Measurements from ENCODE around the gene FIBCD1.

The FIBCD1 gene

GRCh38 chr9:130893341-130894101 lies 45.5 kb downstream of the FIBCD1 start:
- no peak for DNase-seq

GRCh38 chr9:130892477-130893304 lies 46.4 kb downstream of the FIBCD1 start:
- DNase-seq, result no peak

- no peak for DNase-seq
Observed at GRCh38 chr9:130891688-130892476, 47.2 kb downstream of the FIBCD1 start.

DNA sequence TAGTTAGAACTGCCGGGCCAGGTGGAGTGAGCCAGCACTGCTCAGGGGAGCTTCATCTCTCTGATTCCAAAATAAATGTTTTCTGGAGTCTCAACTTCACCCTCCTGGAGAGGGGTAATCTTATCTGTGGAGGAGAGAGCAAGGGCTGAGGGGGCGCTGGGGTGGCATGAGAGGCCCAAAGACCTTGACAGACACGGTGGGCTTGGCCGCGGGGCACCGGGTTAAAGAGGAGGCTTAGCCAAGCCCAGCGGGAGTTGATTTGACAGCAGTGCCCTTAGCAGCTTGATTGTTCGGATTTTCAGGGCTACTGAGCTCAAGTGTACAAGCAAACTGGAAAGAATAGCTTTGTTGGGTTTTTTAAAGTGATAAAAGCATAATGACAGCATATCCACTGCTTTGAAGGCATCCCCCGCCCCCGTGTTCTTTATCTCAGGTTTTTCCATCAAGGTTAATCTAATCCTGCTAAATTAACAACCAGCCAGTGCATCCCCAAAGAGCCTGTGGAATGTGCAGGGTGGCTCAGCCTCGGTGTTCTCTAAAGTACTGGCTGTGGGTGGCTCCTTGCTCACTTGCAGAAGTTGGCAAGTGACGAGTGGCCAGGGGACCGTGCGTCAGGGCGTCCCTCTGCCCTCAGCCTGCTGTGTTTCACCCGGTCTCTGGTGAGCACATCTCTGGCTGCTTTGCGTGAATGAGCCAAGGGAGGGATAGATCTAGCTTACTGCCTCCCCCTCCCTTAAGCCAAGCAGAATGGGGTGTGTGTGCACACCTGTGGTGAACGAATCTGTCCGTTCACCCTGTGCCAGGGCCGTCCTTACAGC lies 48.0 kb downstream of the FIBCD1 start:
- no peak for DNase-seq

- DNase-seq, result no peak
Observed at GRCh38 chr9:130890124-130890523, 48.9 kb downstream of the FIBCD1 start.

GRCh38 chr9:130888146-130888885 lies 50.7 kb downstream of the FIBCD1 start:
- no peak for DNase-seq

GRCh38 chr9:130887494-130888144 lies 51.4 kb downstream of the FIBCD1 start:
- DNase-seq, result no peak

GRCh38 chr9:130886981-130887380 lies 52.1 kb downstream of the FIBCD1 start:
- DNase-seq, result no peak

DNA sequence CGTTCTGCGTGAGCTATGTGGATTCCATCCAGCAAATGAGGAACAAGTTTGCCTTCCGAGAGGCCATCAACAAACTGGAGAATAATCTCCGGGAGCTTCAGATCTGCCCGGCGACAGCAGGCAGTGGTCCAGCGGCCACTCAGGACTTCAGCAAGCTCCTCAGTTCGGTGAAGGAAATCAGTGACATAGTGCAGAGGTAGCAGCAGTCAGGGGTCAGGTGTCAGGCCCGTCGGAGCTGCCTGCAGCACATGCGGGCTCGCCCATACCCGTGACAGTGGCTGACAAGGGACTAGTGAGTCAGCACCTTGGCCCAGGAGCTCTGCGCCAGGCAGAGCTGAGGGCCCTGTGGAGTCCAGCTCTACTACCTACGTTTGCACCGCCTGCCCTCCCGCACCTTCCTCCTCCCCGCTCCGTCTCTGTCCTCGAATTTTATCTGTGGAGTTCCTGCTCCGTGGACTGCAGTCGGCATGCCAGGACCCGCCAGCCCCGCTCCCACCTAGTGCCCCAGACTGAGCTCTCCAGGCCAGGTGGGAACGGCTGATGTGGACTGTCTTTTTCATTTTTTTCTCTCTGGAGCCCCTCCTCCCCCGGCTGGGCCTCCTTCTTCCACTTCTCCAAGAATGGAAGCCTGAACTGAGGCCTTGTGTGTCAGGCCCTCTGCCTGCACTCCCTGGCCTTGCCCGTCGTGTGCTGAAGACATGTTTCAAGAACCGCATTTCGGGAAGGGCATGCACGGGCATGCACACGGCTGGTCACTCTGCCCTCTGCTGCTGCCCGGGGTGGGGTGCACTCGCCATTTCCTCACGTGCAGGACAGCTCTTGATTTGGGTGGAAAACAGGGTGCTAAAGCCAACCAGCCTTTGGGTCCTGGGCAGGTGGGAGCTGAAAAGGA lies 53.3 kb downstream of the FIBCD1 start:
- DNase-seq, result no peak

DNA sequence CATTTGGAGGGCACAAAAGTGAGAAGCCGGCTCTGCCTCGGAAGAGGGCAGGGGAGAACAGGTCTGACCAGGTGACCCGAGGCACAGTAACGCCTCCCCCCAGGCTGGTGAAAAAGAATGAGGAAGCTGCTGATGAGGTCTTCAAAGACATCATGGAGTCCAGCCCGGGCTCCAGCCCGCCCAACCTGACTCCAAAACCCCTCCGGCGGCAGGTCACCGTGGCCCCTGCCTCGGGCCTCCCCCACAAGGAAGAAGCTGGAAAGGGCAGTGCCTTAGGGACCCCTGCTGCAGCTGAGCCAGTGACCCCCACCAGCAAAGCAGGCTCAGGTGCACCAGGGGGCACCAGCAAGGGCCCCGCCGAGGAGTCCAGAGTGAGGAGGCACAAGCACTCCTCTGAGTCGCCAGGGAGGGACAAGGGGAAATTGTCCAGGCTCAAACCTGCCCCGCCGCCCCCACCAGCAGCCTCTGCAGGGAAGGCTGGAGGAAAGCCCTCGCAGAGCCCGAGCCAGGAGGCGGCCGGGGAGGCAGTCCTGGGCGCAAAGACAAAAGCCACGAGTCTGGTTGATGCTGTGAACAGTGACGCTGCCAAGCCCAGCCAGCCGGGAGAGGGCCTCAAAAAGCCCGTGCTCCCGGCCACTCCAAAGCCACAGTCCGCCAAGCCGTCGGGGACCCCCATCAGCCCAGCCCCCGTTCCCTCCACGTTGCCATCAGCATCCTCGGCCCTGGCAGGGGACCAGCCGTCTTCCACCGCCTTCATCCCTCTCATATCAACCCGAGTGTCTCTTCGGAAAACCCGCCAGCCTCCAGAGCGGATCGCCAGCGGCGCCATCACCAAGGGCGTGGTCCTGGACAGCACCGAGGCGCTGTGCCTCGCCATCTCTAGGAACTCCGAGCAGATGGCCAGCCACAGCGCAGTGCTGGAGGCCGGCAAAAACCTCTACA lies 54.2 kb downstream of the FIBCD1 start:
- no peak for DNase-seq

DNA sequence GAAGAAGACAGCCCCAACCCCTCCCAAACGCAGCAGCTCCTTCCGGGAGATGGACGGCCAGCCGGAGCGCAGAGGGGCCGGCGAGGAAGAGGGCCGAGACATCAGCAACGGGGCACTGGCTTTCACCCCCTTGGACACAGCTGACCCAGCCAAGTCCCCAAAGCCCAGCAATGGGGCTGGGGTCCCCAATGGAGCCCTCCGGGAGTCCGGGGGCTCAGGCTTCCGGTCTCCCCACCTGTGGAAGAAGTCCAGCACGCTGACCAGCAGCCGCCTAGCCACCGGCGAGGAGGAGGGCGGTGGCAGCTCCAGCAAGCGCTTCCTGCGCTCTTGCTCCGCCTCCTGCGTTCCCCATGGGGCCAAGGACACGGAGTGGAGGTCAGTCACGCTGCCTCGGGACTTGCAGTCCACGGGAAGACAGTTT lies 54.9 kb downstream of the FIBCD1 start:
- DNase-seq, result no peak

- DNase-seq, result no peak
Observed at GRCh38 chr9:130883479-130883878, 55.6 kb downstream of the FIBCD1 start.

DNA sequence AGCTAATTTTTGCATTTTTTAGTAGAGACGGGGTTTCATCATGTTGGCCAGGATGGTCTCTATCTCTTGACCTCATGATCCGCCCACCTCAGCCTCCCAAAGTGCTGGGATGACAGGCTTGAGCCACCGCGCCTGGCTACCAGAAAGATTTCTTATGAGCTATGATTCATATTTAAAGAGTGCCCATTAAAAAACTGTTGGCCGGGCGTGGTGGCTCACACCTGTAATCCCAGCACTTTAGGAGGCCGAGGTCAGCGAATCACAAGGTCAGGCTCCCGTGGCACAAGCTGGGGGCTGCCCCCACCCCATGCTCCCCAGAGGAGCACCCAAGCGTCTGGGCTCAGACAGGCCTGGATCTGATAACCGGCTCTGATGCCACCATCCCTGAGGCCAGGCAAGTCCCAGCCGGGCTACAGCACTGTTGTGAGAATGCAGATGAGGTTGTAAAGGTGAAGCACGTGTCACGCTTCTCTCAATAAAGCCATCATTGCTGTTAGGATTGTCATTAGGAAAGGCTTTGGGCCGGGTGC lies 56.3 kb downstream of the FIBCD1 start:
- DNase-seq, result no peak

GRCh38 chr9:130881516-130881915 lies 57.5 kb downstream of the FIBCD1 start:
- DNase-seq, result no peak

- no peak for DNase-seq
Observed at GRCh38 chr9:130880599-130881220, 58.3 kb downstream of the FIBCD1 start.

DNA sequence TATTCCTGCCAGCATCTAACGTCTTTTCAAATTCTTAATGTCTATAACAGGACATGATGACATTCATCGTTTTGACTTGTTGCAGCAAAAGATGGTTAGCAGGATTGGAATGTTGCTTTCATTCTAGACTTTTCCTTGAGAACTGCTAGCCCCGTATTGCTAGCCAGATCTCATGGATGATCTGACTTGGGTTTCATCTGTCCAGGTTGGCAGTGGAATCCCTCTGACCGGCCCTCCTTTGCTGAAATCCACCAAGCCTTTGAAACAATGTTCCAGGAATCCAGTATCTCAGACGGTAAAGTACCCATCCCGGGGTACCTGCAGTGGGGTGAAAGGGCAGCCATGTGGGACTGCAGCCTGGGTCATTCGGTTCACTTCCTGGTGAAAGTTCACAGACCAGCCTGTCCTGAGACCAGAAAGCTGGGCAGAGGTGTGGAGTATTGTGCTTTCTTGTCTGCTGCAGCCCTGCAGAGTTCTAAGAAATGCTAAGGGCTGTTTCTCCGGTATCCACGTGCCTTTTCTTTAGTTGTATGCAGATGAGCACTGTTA lies 59.1 kb downstream of the FIBCD1 start:
- no peak for DNase-seq

- no peak for DNase-seq
Observed at GRCh38 chr9:130878295-130878694, 60.8 kb downstream of the FIBCD1 start.

DNA sequence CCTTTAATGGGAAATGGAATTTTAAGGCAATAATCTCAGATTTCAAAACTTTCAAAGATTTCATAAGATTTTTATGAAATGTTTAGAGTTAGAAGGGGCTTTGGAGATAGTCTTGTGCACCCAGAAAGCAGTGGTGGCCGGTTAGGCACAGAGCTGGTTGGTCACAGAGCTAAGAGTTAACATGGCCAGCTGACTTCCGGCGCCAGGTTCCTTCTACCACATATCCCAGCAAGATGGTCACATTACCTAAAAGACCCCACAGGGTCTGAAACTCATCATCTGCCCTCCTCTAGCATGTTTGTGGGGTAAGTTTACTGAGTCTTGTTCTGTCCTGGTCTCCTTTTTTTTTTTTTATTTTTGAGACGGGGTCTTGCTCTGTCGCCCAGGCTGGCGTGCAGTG lies 61.7 kb downstream of the FIBCD1 start:
- no peak for DNase-seq
